Forelimb muscle (tissue), 1 donor: ENCODE data around the gene POMP. TPM values are rescaled to one million over a fixed set of nuclear protein-coding genes. Genes with fewer than 3 reads are reported as not detected.
"Not testable (repeated sequence)": the region's sequence is repeated elsewhere in the genome, so short reads cannot be mapped to it uniquely, and the experiment has no call there.

Experiments
- DNase-seq: peaks from one replicate; pipeline ENCODE4 v3.0.0-alpha.2; 2013; ENCODE audit warnings: low read depth
- polyA plus RNA-seq: library from polyadenylated mRNA; unstranded; fragments of 120-200 nt; gene quantifications from one replicate; pipeline ENCODE4 v1.2.1, GENCODE V29; 2013; ENCODE audit not compliant: insufficient read length

The POMP gene
- polyA plus RNA-seq, 1 donor, result 62.6 TPM

DNA sequence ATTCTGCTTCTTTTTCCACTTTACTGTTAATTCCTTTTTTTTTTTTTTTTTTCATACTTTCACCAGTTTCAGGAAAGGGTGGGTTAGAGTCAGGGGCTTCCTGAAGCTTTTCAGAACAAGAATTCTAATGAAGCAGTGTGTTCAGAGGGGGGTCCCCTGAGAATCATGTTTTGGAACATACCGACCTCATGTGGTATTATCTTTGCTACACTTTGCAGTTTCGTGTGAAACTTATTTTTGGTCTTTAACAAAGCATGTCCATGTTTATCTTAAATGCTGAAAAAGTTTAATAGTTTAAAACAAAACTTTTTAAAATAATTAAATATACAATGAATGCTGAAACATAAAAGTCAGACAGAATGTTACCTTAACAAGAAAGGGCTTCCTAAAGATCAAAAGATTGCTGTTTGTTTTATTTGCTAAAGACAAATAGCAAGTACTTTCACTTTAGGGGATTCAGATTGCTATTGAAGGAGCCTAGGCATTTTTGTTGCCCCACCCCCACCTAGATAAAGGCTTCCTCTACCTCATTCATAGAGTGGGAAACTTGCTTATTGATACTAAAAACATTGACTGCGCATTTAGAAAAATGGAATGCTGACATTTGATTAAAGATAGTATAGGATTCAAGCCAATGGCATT, 21.1 kb upstream of the POMP start:
- no peak for DNase-seq

DNA sequence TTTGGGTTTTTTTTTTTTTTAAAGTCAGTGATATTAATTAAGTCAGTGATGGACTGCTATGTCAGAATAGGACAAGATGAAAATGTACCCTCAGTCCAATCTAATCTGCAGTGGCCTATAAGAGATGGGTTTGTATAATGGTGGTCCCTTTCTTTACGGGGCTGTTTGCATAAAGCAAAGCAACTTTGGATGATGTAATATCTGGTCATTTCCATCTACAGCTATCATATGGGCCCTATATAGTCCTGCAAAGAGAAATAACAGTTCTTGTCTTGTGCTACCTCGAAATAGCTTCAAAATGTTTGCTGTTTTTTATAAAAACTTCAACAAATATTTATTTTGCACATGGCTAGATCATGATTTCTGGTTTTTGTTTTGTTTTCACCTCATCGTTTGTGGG, 20.2 kb upstream of the POMP start:
- no peak for DNase-seq

DNA sequence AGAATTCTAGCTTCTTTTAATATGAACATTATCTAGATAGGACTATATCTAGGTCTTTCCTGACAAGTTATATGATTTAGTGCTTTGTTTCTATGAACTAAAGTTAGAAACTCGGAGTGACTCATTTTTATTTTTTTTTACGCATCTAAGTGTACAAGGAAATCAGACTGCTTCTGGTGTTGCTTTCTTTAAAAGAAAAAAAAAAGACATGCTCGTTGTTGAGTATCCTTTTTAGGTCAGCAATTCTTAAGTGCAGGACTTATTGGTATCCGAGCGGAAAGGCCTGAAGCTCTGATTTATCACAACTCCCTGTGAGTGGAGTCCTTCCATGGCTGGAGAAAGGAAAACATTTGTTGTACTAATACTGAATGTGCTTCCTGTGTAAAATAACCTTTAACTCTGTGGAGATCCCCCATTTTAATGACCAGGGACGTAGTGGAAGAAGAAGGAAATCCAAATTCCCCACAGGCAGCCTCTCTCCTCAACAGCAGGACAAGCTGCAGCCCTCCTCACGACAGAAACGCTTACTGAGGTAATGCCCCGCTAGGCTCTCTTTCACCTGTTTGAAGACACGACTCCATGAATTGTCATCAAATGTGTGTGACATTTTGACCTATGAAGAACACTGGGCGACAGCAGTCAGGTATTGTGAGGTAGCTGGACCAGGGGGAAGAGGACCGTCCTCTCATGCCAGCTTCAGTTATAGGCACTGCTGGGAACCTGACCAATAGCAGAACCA, 17.9 kb upstream of the POMP start:
- DNase-seq, result no peak

DNA sequence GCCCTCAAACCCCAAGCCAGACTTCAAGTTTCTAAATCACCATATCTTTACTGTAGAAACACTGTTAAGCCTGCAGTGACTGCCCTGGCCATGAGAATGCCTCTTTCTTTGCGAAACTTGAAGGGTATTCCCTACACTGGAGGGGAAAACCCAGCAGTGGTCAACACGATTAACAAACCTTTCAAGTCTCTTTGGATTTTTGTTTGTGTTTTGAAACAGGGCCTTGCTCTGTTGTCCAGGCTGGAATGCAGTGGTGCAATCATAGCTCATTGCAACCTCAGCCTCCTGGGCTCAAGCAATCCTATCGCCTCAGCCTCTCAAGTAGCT, 17.4 kb upstream of the POMP start:
- DNase-seq, result no peak

DNA sequence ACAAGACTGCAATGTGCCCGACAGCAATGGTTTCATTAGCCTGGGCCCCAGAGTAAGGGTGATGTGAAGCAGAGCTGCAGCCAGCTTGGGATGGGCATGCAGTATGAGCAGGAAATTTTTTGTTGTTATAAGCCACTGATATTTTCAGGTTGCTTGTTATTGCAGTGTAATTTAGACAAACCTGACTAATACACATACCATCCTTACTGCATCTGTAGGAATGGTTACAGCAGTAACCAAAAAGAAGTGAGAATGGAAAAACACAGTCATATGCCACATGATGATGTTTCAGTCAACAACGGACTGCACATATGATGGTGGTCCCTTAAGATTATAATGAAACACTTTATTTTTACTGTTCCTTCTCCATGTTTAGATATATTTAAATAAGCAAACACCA, 8.6 kb upstream of the POMP start:
- no peak for DNase-seq

DNA sequence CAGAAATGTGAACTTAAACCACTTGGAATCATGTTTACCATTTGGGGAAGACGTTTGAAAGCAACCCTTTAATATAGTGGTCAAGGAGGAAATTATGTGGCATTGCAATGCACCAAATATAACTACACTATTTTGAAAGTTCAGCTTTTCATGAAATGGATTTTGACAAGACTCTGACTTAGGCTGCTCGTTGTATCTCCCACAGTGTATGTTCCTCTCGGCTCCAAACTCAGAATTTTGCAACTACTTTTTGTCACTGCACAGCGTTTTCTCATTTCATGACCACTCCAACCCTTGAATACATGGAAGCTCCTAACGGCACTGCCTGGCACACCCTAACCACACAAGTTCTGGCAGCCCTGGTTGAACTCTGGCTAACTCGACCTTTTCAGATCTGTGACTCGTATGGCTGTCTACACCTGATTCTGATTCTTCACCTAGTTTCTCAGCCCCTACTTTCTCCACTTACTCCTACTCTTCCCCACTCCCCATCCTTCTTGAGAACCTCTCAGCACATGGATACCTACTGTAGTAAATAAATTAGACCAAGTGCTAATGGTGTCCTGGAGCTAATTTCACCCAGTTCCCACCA, 7.0 kb upstream of the POMP start:
- DNase-seq, result no peak

DNA sequence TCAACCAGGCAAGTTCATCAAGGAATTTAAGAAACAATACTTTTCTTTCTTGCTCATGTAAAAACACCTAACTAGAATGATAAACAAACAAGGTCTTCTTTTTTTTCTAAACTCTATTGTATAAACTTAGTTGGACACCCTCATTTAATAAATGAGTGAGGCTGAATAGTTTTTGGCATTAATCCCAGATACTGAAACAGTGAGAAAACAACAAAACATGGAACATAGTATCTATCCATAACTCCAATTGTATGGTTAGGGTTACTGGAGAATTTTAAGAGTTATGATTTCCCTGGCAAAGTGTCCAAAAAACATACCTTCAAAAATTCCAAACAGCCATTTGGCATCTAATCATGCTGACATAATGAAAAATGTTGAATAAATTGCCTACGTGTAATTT, 5.8 kb upstream of the POMP start:
- DNase-seq, result no peak

DNA sequence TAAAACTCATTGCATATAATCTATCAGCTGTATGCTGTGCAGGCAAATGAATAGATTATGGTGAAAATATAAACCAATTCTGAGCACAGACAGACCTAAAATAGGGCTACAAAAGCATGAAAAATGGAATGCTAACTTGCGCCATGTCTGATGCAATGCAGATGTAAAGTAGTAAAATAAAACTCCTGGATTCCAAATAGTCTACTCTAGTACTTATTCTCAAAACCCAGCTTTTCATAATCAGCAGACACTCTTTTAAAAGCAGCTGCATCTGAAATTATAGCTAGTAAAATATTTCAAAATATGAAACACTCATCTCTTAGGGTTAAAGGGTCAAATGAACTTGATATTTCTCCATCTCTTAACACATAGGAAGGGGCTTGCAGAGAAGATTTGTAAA, 4.7 kb upstream of the POMP start:
- DNase-seq, result no peak

DNA sequence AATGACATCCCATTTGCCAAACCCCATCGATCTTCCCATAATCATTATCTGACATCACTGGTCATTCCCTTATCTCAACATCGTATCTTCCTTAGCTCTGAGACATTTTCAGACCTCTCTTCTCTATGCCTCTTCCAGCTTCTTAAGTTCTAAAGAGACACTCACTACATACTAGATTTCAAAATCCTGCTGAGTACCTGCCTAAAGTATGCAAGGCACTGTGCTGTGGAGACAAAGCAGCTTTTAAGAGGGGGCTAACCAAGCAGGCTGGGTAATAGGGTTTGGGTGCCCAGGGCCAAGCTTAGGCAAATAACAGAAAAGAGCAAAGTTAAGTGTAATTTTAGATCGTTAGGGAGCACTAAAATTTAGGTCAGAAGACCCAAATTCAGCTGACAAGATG, 3.4 kb upstream of the POMP start:
- DNase-seq, result no peak

DNA sequence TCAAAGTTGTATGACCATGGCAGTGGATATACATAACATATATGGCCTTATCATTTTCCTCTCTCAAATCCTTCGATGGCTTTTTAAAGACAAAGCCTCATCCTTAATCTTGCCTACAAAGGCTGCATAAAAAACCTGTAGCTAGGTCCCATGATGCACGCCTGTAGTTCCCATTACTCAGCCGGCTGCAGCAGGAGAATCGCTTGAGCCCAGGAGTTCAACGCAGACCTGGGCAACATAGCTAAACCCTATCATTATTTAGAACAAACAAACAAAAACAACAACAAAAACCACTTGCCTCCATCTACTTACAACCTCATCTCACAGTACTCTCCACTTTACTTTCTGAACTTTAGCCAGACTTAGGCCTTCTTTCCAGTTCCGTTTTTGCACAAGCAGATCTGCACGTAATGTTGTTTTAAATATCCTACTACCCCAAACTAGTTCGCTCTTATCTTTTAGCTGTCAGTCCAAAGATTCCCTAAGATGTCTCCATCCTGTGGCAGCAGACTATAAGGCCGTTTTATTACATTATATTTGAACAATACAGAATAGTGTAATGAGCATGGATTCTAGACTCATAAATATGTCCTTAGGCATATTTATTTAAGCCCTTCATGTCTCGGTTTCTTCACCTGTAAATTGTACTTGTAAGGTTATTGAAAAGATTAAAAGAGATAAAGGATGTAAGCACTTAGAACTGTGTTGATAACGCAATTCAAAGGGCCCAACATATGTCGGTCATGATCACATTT, 969 bp upstream of the POMP start:
- DNase-seq, result no peak

DNA sequence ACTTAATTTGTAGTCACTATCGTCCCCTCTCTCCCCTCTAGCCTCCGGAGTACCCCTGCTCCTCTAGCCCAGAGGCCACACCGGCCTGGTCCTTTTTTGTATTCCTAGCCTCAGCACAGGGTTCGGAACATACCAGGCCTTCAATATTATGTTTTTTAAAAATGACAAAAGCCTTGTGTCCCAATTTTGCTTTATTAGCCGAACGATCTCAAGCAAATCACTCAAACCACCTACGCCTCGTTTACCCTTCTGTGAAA, 463 bp upstream of the POMP start:
- no peak for DNase-seq

DNA sequence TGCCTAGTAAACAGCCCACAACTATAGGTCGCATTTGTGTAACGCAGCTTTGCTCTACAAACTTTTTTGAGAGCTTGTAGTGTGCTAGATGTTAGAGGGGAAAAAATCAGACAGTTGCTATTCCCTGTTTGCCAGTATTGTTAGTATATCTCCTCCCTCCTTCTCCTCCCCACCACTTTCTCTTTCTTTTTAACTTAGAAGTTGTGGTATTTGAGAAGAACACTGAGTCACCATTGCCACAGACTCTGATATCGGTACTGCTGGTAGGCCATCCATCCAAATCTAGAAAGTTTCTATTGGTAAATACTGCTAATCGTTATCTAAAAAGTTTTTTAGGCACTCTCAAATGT, 666 bp downstream of the POMP start:
- DNase-seq, result no peak

DNA sequence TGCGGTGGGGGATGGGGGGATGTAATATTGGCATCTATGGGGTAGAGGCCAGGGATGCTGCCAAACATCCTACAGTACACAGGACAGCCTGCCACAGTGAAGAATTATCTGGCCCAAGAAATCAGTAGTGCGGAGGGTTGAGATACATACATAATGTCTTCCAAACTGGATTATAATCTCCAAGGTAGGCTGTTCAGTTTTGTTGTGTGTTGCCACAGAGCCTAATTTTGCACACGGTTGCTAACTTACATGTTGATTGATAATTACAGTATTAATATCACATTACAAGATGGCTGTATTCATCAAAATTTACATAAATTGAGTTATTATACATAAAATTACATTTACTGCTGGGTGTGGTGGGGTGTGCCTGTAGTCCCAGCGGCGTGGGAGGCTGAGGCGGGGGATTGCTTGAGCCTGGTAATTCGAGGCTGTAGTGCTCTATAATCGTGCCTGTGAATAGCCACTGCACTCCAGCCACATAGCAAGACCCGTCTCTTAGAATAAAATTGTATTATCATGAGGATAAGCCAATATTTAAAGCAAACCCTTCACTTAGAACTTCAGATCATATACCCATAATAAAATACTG, 8.1 kb downstream of the POMP start:
- no peak for DNase-seq

DNA sequence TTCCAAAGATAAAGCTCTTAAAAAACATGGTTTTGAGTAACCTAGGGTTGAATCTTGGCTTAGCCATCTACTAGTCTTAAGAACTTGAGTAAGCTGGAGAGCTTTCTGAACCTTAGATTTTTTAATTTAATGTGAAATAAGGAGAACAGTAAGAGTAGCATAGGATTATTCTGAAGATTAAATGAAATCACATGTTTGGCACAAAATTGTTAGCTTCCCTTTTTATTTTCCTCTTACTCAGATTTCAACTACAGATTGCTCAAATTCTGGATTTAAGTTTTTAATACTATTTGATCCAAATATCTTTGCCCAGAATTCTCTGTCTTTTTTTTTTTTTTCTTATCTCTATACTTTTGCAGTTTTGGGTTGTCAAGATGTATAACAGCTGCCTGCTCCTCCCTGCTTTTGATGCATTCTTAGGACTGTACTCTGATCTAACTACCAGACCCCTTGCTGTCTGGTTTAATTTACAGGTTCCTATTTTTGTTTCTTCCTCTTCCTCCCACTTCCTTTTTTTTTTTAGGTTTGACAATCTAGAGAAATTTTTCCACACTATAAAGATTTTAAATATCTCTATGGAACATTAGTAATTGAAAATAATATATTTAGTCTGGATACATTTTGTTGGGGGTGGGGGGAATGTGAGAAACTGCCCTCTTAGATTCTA, 12.3 kb downstream of the POMP start:
- DNase-seq, result no peak

DNA sequence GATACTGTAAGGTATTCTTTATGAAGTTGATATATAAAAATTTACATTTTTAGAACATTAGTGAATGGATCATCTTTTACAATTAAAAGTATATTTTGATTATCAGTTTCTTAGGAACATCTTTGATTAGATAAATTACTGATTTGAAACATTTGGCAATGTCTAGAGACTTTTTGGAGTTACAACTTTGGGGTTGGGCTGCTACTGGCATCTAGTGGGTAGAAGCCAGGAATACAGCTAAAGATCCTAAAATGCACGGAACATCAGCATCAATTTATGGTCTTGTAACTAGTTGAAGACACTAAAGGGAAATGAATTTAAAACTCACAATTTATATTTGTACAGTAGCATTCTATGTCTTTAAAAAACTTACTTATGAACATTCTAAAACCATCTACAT, 19.9 kb downstream of the POMP start:
- DNase-seq, result no peak

DNA sequence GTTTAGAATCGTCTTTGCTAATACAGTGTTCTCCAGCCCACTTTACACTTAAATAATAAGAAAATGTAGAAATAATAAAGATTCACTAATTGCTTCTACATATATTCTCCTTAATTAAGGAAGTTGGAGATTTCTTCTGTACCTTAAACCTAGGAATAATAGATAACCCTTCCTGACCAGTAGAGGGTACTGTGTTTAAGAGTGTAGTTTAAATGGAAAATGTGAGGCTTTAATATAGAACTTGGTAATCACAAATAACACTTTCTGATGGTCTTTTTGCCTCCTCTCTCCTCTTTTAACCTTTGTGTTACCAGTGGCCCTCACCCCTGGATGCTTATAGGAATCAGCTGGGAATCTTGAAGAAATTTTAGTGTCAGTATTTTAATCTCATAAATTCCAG, 20.7 kb downstream of the POMP start:
- no peak for DNase-seq

DNA sequence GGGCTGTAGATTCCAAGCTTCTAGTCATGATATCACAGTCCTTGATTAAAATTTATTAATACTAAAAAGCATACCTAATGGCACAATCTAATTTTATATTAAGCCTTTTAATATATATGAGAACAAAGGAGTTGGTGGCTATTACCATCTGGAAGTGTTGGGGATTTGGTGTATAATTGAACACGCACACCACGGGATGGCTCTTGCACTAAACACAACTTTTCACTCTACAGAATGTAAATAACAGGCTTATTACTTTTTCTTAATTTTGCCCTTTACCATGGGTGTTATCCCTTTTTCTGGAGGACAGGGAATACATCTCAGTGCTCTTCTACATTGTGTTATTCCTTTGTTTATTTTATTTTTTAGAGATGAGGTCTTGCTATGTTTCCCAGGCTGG, 21.6 kb downstream of the POMP start:
- DNase-seq, result no peak

DNA sequence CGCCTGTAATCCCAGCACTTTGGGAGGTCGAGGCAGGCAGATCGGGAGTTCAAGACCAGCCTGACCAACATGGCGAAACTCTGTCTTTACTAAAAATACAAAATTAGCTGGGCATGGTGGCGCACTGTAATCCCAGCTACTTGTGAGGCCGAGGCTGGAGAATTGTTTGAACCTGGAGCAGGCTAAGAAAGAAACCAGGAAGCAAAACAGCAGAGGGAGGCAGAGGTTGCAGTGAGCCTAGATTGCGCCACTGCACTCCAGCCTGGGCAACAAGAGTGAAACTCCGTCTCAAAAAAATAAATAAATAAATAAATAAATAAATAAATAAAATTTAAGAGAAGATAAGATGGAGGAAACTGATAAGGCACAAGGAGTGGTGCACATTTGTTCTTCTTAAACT, 24.2 kb downstream of the POMP start:
- not testable (repeated sequence) for DNase-seq

DNA sequence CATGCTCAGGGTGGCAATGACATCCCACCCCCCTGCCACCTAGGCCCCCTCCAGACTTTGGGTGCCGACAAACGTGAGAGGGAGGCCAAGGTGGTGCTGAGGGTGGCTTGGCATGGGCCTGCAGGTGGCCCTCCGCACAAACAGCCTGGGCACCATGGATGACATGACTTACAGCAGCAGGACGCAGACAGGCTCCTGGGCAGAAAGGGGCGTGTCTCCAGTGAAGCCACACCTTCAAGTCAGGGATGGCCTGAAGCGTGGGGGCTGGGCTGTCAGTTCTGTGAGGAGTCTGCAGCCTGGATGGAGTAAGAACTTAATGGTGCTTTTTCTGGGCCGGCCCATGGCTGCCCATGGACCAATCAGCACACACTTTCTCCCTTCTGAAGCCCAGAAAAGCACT, 25.3 kb downstream of the POMP start:
- no peak for DNase-seq

DNA sequence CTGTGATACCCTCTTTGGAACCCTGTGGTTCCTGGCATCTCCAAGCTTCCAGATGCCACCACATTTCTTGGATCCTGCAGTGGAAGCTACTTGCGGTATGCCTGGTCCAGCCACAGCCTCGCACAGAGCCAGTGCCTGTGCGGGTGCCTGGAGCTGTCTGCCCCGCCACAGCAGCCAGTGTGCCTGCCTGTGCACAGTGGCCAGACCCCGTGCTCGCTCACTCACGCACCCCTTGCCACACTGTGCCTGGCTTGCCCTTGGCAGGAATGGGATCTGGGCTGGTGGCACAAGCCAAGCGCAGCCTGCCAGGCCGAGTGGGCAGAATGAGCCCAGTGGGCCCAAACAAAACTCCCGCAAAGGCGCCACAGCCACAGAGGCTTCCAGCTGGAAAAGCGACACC, 26.2 kb downstream of the POMP start:
- DNase-seq, result no peak

DNA sequence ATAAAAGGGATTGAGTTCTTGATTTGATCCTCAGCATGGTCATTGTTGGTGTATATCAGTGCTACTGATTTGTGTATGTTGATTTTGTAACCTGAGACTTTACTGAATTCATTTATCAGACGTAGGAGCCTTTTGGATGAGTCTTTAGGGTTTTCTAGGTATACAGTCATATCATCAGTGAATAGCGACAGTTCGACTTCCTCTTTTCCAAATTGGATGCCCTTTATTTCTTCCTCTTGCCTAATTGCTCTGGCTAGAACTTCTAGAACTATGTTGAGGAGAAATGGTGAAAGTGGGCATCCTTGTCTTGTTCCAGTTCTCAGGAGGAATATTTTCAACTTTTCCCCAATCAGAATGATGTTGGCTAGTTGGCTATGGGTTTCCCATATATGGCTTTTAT, 27.0 kb downstream of the POMP start:
- DNase-seq, result no peak
